Body of pancreas (tissue), 4 donors: ENCODE measurements around the gene KCNH8. TPM values are rescaled to one million over a fixed set of nuclear protein-coding genes. Genes with fewer than 3 reads are reported as not detected.

ENCODE experiments used
- ATAC-seq: fragments of 150-250 bp; one replicate; pipeline ENCODE4 v1.9.1; 2016
- DNase-seq, 4 donors: peaks; one replicate each; pipeline ENCODE4 v3.0.0-alpha.2; 2019
- H3K27ac ChIP-seq, 4 donors: fragments of 200-600 bp; sonication (generic); 1 replicate in 3 of 4; 2 replicates in 1 of 4; pipeline versions ENCODE4 v1.5.1 to v1.6.1; 2016 to 2019; ENCODE audit warnings: mild to moderate bottlenecking in 1 of 4, mixed read lengths in 1 of 4, moderate library complexity in 1 of 4
- H3K27me3 ChIP-seq, 2 donors: fragments of 200-600 bp; sonication (generic); one replicate each; pipeline ENCODE4 v1.6.0; 2016; ENCODE audit warnings: mild to moderate bottlenecking in 1 of 2
- H3K36me3 ChIP-seq, 2 donors: fragments of 200-600 bp; sonication (generic); replicated peaks in 1 of 2; 2 replicates each; pipeline ENCODE4 v1.5.1; 2016; ENCODE audit warnings: low read depth in 2 of 2; ENCODE audit not compliant: insufficient read depth in 1 of 2
- H3K4me1 ChIP-seq: fragments of 200-600 bp; sonication (generic); one replicate; pipeline ENCODE4 v1.6.0; 2016
- H3K4me3 ChIP-seq, 2 donors: fragments of 200-600 bp; sonication (generic); 1 replicate in 1 of 2; 2 replicates in 1 of 2; pipeline ENCODE4 v1.5.1; 2016 to 2019
- H3K9me3 ChIP-seq, 3 donors: fragments of 200-600 bp; sonication (generic); 1 replicate in 2 of 3; 2 replicates in 1 of 3; pipeline ENCODE4 v1.5.1; 2016
- CTCF ChIP-seq, 7 experiments: fragments of 450-650 bp in 4 of 7; fragments of 200-600 bp in 3 of 7; sonication (generic) in 3 of 7; IDR thresholded peaks; one replicate each; pipeline ENCODE4 v1.5.1; 2016 to 2019; ENCODE audit warnings: antibody characterized with exemption in 7 of 7
- POLR2A ChIP-seq, 3 donors: fragments of 450-650 bp; IDR thresholded peaks; one replicate each; pipeline ENCODE4 v1.6.1; 2016; ENCODE audit warnings: antibody characterized with exemption in 3 of 3, mild to moderate bottlenecking in 2 of 3
- WGBS, 2 donors: methylation state at CpG; one replicate each; pipeline ENCODE4 v1.1.5; 2017; 5-methylcytosine and 5-hydroxymethylcytosine counted together
- intact Hi-C: fragments of 100-400 bp; cut with DNase I; formaldehyde crosslinking; loops from one replicate; pipeline ENCODE4 v1.15.1; 2023
- total RNA-seq, 2 donors: library from RNA; depleted of rRNA; stranded (reverse); fragments of >200 nt; gene quantifications; one replicate each; pipeline ENCODE4 v1.1.0, GENCODE V29; 2016

Gene KCNH8
- total RNA-seq, 2 donors from 2014 or later: 2.3 TPM

- H3K27ac ChIP-seq: no peak overlapping the region
- H3K9me3 ChIP-seq: no peaks in the 10 kb centered on the region
- no peaks in the 10 kb centered on the region for H3K4me1 ChIP-seq
- H3K27me3 ChIP-seq: no peaks in the 10 kb centered on the region
- ATAC-seq (no peak), DNase-seq (no peak)
- TF ChIP-seq POLR2A (IDR thresholded peaks at IDR 0.05) (no peak), CTCF (IDR thresholded peaks at IDR 0.05) (no peak)
- intact Hi-C loops: no loop called here
- no peak overlapping the region for H3K4me3 ChIP-seq
- 92 to 100% methylated on average over 1 of the region's 1 CpG for WGBS, 2 donors
- no peaks in the 10 kb centered on the region for H3K36me3 ChIP-seq
Observed at GRCh38 chr3:19106307-19106706, 42.0 kb upstream of the KCNH8 start.

- intact Hi-C loops: no loop called here
- Histone ChIP-seq H3K4me3 (no peak overlapping the region), H3K36me3 (no peaks in the 10 kb centered on the region), H3K9me3 (no peaks in the 10 kb centered on the region), H3K27me3 (no peaks in the 10 kb centered on the region), H3K27ac (no peak overlapping the region), H3K4me1 (no peaks in the 10 kb centered on the region)
- 68% methylated on average over 2 of the region's 3 CpGs; no CpG with 5 or more reads in 1 of the 2 donors for WGBS, 2 donors
- no peak for DNase-seq
- TF ChIP-seq POLR2A (IDR thresholded peaks at IDR 0.05) (no peak), CTCF (IDR thresholded peaks at IDR 0.05) (no peak)
- ATAC-seq: no peak
Observed at GRCh38 chr3:19107719-19108118, 40.6 kb upstream of the KCNH8 start.

- Histone ChIP-seq H3K4me1 (no peaks in the 10 kb centered on the region), H3K36me3 (no peaks in the 10 kb centered on the region), H3K4me3 (no peak overlapping the region), H3K27me3 (no peaks in the 10 kb centered on the region), H3K9me3 (no peaks in the 10 kb centered on the region), H3K27ac (no peak overlapping the region)
- intact Hi-C loops: no loop called here
- ATAC-seq (no peak), DNase-seq (no peak)
- no peak for TF ChIP-seq CTCF (IDR thresholded peaks at IDR 0.05)
- no peak for TF ChIP-seq POLR2A (IDR thresholded peaks at IDR 0.05)
- WGBS, 2 donors: 71 to 80% methylated on average over 1 of the region's 1 CpG
Observed at GRCh38 chr3:19110335-19110895, 37.9 kb upstream of the KCNH8 start.

GRCh38 chr3:19114461-19114860 is 33.8 kb upstream of the KCNH8 start:
- ATAC-seq (no peak), DNase-seq (no peak)
- Histone ChIP-seq H3K27ac (no peak overlapping the region), H3K36me3 (no peaks in the 10 kb centered on the region), H3K9me3 (no peaks in the 10 kb centered on the region), H3K4me1 (no peaks in the 10 kb centered on the region), H3K27me3 (no peaks in the 10 kb centered on the region), H3K4me3 (no peak overlapping the region)
- intact Hi-C loops: no loop called here
- TF ChIP-seq POLR2A (IDR thresholded peaks at IDR 0.05) (no peak), CTCF (IDR thresholded peaks at IDR 0.05) (no peak)
- WGBS, 2 donors: 36 to 57% methylated on average over 1 of the region's 1 CpG

- Histone ChIP-seq H3K4me1 (no peaks in the 10 kb centered on the region), H3K27ac (no peak overlapping the region), H3K4me3 (no peak overlapping the region), H3K36me3 (no peaks in the 10 kb centered on the region), H3K27me3 (no peaks in the 10 kb centered on the region), H3K9me3 (no peaks in the 10 kb centered on the region)
- no peak for TF ChIP-seq POLR2A (IDR thresholded peaks at IDR 0.05)
- no peak for TF ChIP-seq CTCF (IDR thresholded peaks at IDR 0.05)
- no peak for ATAC-seq
- no peak for DNase-seq
- intact Hi-C loops: no loop called here
- 41 to 58% methylated on average over 2 of the region's 2 CpGs for WGBS, 2 donors
Observed at GRCh38 chr3:19116239-19116638, 32.1 kb upstream of the KCNH8 start.
